Thoracic aorta (tissue), 2 donors: Measurements from ENCODE around the gene TINAGL1. TPM values are rescaled to one million over a fixed set of nuclear protein-coding genes. Genes with fewer than 3 reads are reported as not detected.

Experiments
- ATAC-seq: fragments of 150-250 bp; one replicate; pipeline ENCODE4 v1.8.0; 2017; ENCODE audit warnings: low read depth; ENCODE audit not compliant: insufficient number of reproducible peaks, low FRiP score
- DNase-seq: peaks from one replicate; pipeline ENCODE4 v3.0.0-alpha.2; 2020; ENCODE audit warnings: low spot score
- H3K27ac ChIP-seq, 2 donors: fragments of 200-600 bp; sonication (generic); 1 replicate in 1 of 2; 2 replicates in 1 of 2; pipeline ENCODE4 v1.5.1; 2016; ENCODE audit warnings: mild to moderate bottlenecking in 2 of 2, moderate library complexity in 2 of 2
- H3K27me3 ChIP-seq: fragments of 200-600 bp; sonication (generic); replicated peaks from 2 replicates; pipeline ENCODE4 v1.6.0; 2016; ENCODE audit warnings: mild to moderate bottlenecking; ENCODE audit not compliant: insufficient read depth
- H3K36me3 ChIP-seq: fragments of 200-600 bp; sonication (generic); one replicate; pipeline ENCODE4 v1.5.1; 2016
- H3K4me1 ChIP-seq, 2 donors: fragments of 200-600 bp; sonication (generic); 1 replicate in 1 of 2; 2 replicates in 1 of 2; pipeline versions ENCODE4 v1.5.1 to v1.6.0; 2016; ENCODE audit warnings: low read depth in 2 of 2, mild to moderate bottlenecking in 1 of 2; ENCODE audit not compliant: control insufficient read depth in 1 of 2
- H3K4me3 ChIP-seq: fragments of 200-600 bp; sonication (generic); 2 replicates; pipeline ENCODE4 v1.5.1; 2016; ENCODE audit warnings: mild to moderate bottlenecking
- H3K9me3 ChIP-seq: fragments of 200-600 bp; sonication (generic); 2 replicates; pipeline ENCODE4 v1.5.1; 2016
- CTCF ChIP-seq: fragments of 200-600 bp; sonication (generic); IDR thresholded peaks from one replicate; pipeline ENCODE4 v1.5.1; 2019; ENCODE audit warnings: antibody characterized with exemption
- total RNA-seq, 2 donors: library from RNA; depleted of rRNA; stranded (reverse); fragments of >200 nt; gene quantifications; one replicate each; pipeline versions ENCODE4 v1.1.0 to v1.2.3, GENCODE V29; 2016

The TINAGL1 gene
- total RNA-seq, 2 donors from 2014 or later, result 581 to 1,250 TPM

DNA sequence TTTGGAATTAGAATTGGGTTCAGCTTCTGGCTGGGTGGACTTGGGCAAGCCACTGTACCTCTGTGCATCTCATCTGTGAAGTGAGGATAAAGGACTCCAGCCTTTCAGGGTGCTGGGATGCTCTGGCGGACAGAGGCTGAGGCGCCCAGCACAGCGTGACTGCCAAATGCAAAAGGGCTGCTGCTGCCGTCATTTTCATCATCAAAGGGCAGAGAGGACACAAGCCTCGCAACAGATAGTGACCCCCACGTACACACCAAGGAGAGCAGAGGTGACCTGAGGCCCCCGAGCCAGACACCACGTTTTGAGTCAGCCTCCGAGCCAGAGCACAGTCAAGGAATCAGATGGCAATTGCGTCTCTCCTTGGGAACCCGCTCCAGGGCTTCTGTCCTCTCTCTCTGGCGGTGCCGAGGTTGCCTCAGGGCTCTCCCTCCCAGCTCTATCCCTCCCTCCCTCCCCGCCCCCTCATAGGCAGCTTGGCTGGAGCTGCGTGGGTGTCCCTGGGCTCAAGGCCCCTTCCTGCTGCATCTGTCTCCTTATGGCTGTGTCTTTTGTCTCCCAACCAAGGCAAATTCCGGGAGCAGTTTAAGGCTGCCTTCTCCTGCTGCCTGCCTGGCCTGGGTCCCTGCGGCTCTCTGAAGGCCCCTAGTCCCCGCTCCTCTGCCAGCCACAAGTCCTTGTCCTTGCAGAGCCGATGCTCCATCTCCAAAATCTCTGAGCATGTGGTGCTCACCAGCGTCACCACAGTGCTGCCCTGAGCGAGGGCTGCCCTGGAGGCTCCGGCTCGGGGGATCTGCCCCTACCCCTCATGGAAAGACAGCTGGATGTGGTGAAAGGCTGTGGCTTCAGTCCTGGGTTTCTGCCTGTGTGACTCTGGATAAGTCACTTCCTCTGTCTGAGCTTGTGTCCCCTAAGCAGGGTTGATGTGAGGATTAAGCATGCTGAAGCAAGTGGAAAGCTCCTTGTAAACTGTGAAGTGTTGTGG is 50.2 kb downstream of the TINAGL1 start:
- Histone ChIP-seq H3K27me3 (no peaks in the 10 kb centered on the region), H3K36me3 (peaks cover 23% of the 10 kb centered on the region), H3K27ac (peak overlapping the region; percentile 92 to 93), H3K9me3 (no peaks in the 10 kb centered on the region), H3K4me1 (peaks cover 29 to 65% of the 10 kb centered on the region in 2 donors), H3K4me3 (no peak overlapping the region)
- no peak for DNase-seq
- no peak for ATAC-seq
- no peak for TF ChIP-seq CTCF

DNA sequence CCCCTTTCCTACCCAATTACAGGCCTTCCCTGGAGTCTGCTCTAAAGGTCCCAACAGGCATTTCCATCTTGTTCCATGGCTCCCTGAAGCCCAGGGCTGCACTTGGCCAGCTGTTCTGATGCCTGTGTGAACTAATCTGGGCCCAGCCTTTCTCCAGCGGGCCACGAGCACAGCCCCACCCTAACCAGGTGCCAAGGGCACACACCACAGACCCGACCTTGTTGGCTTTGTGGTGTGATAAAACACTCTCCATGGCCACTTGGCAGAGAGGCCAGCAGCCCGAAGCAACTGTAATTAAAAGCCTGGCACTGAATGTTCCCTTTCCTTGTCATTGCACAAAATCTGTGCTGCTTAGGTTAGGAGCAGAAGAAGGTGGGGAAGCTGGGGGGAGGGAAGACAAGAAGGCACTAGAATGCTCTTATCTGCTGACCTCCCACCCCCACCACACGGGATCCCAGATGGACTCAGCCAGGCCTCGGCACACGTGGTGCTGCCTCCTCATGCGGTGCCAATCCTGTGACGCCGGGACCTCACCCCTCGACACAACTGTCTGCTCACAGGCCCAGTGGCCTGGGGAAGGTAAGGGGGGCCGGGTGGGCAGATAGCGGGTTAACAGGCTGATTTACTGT is 51.1 kb downstream of the TINAGL1 start:
- no peaks in the 10 kb centered on the region for H3K27me3 ChIP-seq
- no peaks in the 10 kb centered on the region for H3K9me3 ChIP-seq
- TF ChIP-seq CTCF, result no peak
- H3K27ac ChIP-seq, result peak overlapping the region; percentile 92 to 93
- DNase-seq (no peak), ATAC-seq (peak; percentile 25)
- H3K4me1 ChIP-seq, result peaks cover 29 to 65% of the 10 kb centered on the region in 2 donors
- H3K36me3 ChIP-seq, result peaks cover 32% of the 10 kb centered on the region
- H3K4me3 ChIP-seq, result peak overlapping the region; percentile 47

GRCh38 chr1:31627930-31628559 is 51.7 kb downstream of the TINAGL1 start:
- peaks cover 29 to 63% of the 10 kb centered on the region in 2 donors for H3K4me1 ChIP-seq
- peak; percentile 34 for ATAC-seq
- H3K4me3 ChIP-seq, result peak overlapping the region; percentile 47
- no peak for TF ChIP-seq CTCF
- peaks cover 35% of the 10 kb centered on the region for H3K36me3 ChIP-seq
- DNase-seq, result peak; percentile 53
- peak overlapping the region; percentile 92 to 93 for H3K27ac ChIP-seq
- no peaks in the 10 kb centered on the region for H3K27me3 ChIP-seq
- H3K9me3 ChIP-seq, result no peaks in the 10 kb centered on the region

DNA sequence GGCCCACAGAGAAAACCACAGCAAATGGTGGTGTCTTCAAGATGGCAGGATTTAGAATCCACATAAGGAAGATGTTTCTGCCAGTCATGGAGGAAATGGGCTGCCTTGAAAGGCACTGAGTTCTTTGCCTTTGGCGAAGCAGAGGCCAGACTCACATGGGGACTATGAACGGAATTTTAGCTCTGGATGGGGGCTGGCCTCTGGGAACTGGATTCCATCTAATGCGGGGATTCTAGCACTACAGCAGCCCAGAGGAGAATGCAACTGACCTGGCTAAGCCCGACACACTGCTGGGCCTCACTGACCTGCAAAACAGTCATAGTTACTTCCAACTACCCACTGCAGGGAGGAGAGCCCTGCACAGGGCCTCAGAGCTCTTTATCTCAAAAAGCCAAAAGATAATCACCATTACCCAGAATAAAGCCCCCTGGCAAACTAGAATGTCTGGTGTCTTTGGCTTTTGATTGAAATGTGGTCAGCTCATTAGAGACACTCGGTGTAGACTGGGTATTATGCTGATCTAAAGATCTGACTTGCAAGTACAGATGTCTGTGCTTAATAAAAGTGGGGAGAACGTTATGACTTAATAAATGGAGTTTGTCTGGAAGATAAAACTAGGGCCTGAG is 52.7 kb downstream of the TINAGL1 start:
- no peak for ATAC-seq
- Histone ChIP-seq H3K4me1 (peaks cover 29 to 63% of the 10 kb centered on the region in 2 donors), H3K27me3 (no peaks in the 10 kb centered on the region), H3K4me3 (no peak overlapping the region), H3K36me3 (peaks cover 35% of the 10 kb centered on the region), H3K27ac (peak overlapping the region; percentile 92 to 93), H3K9me3 (no peaks in the 10 kb centered on the region)
- DNase-seq, result no peak
- no peak for TF ChIP-seq CTCF
